Measurements from ENCODE around the gene CHD2. TPM values are rescaled to one million over a fixed set of nuclear protein-coding genes. Genes with fewer than 3 reads are reported as not detected.
A peak's percentile ranks its signal among the peaks of the same experiment; 100 is the strongest.

Gene CHD2
- total and polyA plus RNA-seq, 4 donors, result 39.4 to 547 (median 76.3) TPM

- DNase-seq (no peak), ATAC-seq (ENCODE audit: insufficient read depth, low FRiP score) (no peak)
- Histone ChIP-seq H3K36me3 (ENCODE audit: control insufficient read depth in 4 of 4, insufficient read depth in 4 of 4, low read length in 4 of 4) (peaks cover 40 to 73% (median 53%) of the 10 kb centered on the region in 4 donors), H3K4me3 (no peak overlapping the region), H3K27ac (ENCODE audit: low read depth in 1 of 2, low read length in 1 of 2) (no peak overlapping the region), H3K9ac (ENCODE audit: insufficient read depth in 1 of 2, low read length in 2 of 2) (no peak overlapping the region), H3K9me3 (ENCODE audit: control insufficient read depth in 4 of 4, insufficient read depth in 3 of 4, low read length in 3 of 4) (no peaks in the 10 kb centered on the region), H3K27me3 (ENCODE audit: control insufficient read depth in 3 of 3, insufficient read depth in 3 of 3, low read length in 2 of 3) (no peaks in the 10 kb centered on the region), H3K4me1 (ENCODE audit: control insufficient read depth in 5 of 5, insufficient read depth in 5 of 5, low read length in 5 of 5) (no peaks in the 10 kb centered on the region)
- 95 to 99% methylated on average over 6 of the region's 6 CpGs for WGBS, 2 donors
- TF ChIP-seq CTCF (IDR thresholded peaks at IDR 0.05; ENCODE audit: control extremely low read depth, extremely low read depth), result no peak
These were observed 97.7 kb downstream of the CHD2 start for GRCh38 chr15:92997821-92998220.

GRCh38 chr15:93001156-93001555, 101.0 kb downstream of the CHD2 start:
- Histone ChIP-seq H3K27me3 (ENCODE audit: control insufficient read depth in 3 of 3, insufficient read depth in 3 of 3, low read length in 2 of 3) (no peaks in the 10 kb centered on the region), H3K36me3 (ENCODE audit: control insufficient read depth in 4 of 4, insufficient read depth in 4 of 4, low read length in 4 of 4) (peaks cover 43 to 75% (median 59%) of the 10 kb centered on the region in 4 donors), H3K9ac (ENCODE audit: insufficient read depth in 1 of 2, low read length in 2 of 2) (no peak overlapping the region), H3K4me1 (ENCODE audit: control insufficient read depth in 5 of 5, insufficient read depth in 5 of 5, low read length in 5 of 5) (no peaks in the 10 kb centered on the region), H3K9me3 (ENCODE audit: control insufficient read depth in 4 of 4, insufficient read depth in 3 of 4, low read length in 3 of 4) (no peaks in the 10 kb centered on the region), H3K4me3 (no peak overlapping the region), H3K27ac (ENCODE audit: low read depth in 1 of 2, low read length in 1 of 2) (no peak overlapping the region)
- ATAC-seq (ENCODE audit: insufficient read depth, low FRiP score) (no peak), DNase-seq (no peak)
- no peak for TF ChIP-seq CTCF (IDR thresholded peaks at IDR 0.05; ENCODE audit: control extremely low read depth, extremely low read depth)
- 89 to 99% methylated on average over 6 of the region's 6 CpGs for WGBS, 2 donors

GRCh38 chr15:93001881-93002280, 101.8 kb downstream of the CHD2 start:
- Histone ChIP-seq H3K27me3 (ENCODE audit: control insufficient read depth in 3 of 3, insufficient read depth in 3 of 3, low read length in 2 of 3) (no peaks in the 10 kb centered on the region), H3K4me3 (no peak overlapping the region), H3K4me1 (ENCODE audit: control insufficient read depth in 5 of 5, insufficient read depth in 5 of 5, low read length in 5 of 5) (no peaks in the 10 kb centered on the region), H3K36me3 (ENCODE audit: control insufficient read depth in 4 of 4, insufficient read depth in 4 of 4, low read length in 4 of 4) (peaks cover 48 to 76% (median 58%) of the 10 kb centered on the region in 4 donors), H3K9ac (ENCODE audit: insufficient read depth in 1 of 2, low read length in 2 of 2) (no peak overlapping the region), H3K27ac (ENCODE audit: low read depth in 1 of 2, low read length in 1 of 2) (no peak overlapping the region), H3K9me3 (ENCODE audit: control insufficient read depth in 4 of 4, insufficient read depth in 3 of 4, low read length in 3 of 4) (no peaks in the 10 kb centered on the region)
- TF ChIP-seq CTCF (IDR thresholded peaks at IDR 0.05; ENCODE audit: control extremely low read depth, extremely low read depth), result no peak
- 91 to 93% methylated on average over 2 of the region's 2 CpGs for WGBS, 2 donors
- DNase-seq (peak in 1 of 3 donors; percentile 10), ATAC-seq (ENCODE audit: insufficient read depth, low FRiP score) (no peak)

GRCh38 chr15:93005133-93005532, 105.0 kb downstream of the CHD2 start:
- Histone ChIP-seq H3K4me3 (no peak overlapping the region), H3K9me3 (ENCODE audit: control insufficient read depth in 4 of 4, insufficient read depth in 3 of 4, low read length in 3 of 4) (no peaks in the 10 kb centered on the region), H3K36me3 (ENCODE audit: control insufficient read depth in 4 of 4, insufficient read depth in 4 of 4, low read length in 4 of 4) (peaks cover 44 to 83% (median 57%) of the 10 kb centered on the region in 4 donors), H3K4me1 (ENCODE audit: control insufficient read depth in 5 of 5, insufficient read depth in 5 of 5, low read length in 5 of 5) (no peaks in the 10 kb centered on the region), H3K9ac (ENCODE audit: insufficient read depth in 1 of 2, low read length in 2 of 2) (no peak overlapping the region), H3K27me3 (ENCODE audit: control insufficient read depth in 3 of 3, insufficient read depth in 3 of 3, low read length in 2 of 3) (no peaks in the 10 kb centered on the region), H3K27ac (ENCODE audit: low read depth in 1 of 2, low read length in 1 of 2) (no peak overlapping the region)
- no peak for DNase-seq
- ATAC-seq (ENCODE audit: insufficient read depth, low FRiP score), result no peak
- TF ChIP-seq CTCF (IDR thresholded peaks at IDR 0.05; ENCODE audit: control extremely low read depth, extremely low read depth), result no peak
- 92 to 94% methylated on average over 4 of the region's 4 CpGs for WGBS, 2 donors
